HG03025 (cell line): ENCODE measurements around the gene PCARE.

ENCODE experiments used
- ATAC-seq: cut with Tn5 transposase; IDR thresholded peaks from one replicate; pipeline ENCODE4 v1.9.1; 2021; ENCODE audit warnings: mild to moderate bottlenecking, moderate library complexity; ENCODE audit not compliant: unreplicated experiment, low FRiP score

The PCARE gene

GRCh38 chr2:29064746-29065067, 9.6 kb downstream of the PCARE start:
- ATAC-seq = no peak

GRCh38 chr2:29064346-29064715, 10.0 kb downstream of the PCARE start:
- no peak for ATAC-seq

- no peak for ATAC-seq
Observed at GRCh38 chr2:29063646-29064345, 10.5 kb downstream of the PCARE start.

DNA sequence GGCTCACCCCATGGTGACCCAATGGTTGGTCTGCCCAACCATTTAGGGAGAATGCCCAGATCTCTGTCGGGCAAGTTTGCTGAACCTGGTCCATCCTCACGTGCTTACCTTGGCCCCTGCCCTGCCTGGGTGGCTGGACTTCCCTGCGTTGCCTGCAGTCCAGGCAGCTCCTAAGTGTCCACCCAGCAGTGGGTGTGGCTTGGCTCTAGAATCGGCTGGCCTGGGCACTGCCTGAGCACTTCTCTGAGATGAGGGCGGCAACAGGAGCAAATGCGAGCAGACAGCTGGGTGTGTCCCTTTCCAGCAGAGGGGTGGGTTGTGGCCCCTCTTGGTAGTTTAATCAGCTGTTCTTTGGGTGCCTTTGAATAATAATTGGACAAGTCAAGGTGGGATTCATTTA, 11.3 kb downstream of the PCARE start:
- ATAC-seq = no peak

DNA sequence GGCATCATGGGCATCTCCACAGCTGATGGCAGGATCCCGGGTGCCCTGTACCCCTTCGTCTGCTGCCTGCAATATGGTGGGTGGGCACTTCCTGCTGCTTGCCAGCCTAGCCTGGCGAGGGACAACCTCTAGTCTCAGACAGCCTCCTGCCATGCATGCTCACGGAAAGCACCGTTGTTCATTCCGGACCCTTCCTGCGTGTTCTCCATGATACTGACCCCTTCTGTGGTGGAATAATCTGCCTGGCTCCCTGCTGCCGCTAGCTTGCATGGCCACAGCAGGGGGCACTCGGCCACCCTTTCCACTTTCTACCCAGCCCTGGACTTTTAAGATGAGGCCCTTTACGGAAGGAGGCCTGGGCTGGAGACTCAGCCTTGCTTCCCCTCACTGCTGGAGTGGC, 12.0 kb downstream of the PCARE start:
- ATAC-seq = no peak

DNA sequence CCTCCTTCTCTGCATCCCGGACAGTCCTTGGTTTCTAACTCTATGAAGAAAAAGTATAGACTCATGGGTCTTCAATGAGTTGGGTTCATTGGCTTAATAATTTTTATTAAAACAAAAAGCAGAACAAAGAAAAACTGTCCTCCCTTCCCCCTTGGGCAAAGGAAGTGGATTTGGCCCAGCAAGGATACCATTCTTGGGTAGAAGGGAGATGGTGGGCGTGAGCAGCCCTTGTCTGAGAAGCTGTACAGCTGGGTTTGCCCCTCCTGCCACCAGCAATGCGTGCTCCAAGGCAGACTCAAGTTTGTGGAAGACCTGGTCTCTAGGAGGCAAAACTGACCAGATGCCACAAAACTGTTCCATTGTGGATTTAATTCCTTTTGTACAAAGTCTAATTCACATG, 12.7 kb downstream of the PCARE start:
- ATAC-seq = no peak

DNA sequence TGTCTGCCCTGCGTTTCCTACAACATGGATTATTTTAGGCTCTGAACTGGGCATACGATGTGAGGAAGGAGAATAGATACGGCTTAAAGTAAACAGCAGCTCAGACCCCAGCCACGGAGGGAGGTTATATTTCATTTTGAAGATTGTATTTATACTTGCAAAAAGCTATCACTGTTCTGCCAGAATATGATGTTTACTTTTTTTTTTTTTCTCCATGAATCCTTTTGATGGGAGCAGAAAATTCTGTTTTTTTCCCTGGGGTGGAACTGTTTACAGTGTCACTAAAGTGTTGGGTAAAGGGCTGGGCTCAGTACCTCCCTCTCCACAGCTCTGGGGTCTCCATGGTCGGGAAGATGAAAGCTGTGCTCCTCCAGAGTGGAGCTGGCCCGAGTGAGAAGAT, 13.1 kb downstream of the PCARE start:
- no peak for ATAC-seq

GRCh38 chr2:29060441-29060840, 13.9 kb downstream of the PCARE start:
- ATAC-seq = no peak

GRCh38 chr2:29059624-29060023, 14.7 kb downstream of the PCARE start:
- no peak for ATAC-seq

DNA sequence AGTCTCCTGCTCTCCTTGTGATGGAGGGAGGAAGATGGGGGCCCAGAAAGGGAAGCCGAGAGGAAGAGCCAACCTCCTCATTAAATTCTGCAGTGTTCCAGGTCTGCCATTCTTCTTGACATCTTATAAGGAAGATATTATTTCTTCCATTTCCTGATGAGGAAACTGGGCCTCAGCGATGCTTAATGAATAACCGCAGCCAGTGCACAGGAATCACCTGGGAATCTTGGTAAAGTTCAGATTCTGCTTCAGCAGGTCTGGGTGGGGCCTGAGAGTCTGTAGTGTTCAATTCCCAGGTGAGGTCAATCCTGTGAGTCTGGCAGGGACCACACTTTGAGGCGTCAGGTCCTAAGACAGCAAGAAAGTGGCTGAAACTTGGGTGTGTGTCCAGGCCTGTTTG, 17.3 kb downstream of the PCARE start:
- no peak for ATAC-seq

DNA sequence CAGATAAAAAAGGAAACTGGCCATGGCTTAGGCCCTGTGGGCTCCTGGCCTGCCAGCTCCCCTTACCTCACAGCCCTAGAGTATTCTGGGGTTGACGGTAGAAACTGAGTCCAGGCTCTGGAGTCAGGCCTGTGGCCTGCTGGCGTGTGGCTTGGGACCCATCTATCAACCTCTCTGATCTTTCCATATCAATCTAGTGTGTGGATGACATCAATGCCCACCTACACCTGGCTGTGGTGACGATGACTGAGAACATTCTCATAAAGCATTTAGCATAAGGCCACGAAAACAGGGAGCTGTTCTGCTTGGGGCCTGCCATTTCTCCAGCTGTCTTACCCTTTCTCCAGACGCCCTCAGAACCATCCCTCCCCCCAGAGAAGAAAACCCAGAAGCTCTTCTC, 17.9 kb downstream of the PCARE start:
- no peak for ATAC-seq

DNA sequence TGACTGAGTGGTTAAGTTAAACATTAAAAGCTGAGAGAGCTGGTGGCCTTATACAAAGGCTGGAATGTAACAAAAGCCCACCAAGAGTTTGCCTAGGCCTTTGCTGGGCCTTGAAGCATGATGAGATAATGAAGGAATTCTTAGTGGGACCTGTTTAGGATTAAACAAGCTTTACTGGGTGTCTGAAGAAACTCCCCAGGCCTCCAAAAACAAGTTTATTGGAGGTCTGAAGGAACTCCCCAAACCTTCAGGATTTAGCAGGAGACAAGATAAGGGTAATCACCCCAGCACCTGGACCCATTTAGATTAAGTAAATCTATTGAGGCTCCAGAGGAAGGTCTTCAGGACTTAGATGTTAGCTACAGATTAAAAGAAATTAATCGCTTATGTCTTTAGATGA, 18.7 kb downstream of the PCARE start:
- ATAC-seq = no peak

DNA sequence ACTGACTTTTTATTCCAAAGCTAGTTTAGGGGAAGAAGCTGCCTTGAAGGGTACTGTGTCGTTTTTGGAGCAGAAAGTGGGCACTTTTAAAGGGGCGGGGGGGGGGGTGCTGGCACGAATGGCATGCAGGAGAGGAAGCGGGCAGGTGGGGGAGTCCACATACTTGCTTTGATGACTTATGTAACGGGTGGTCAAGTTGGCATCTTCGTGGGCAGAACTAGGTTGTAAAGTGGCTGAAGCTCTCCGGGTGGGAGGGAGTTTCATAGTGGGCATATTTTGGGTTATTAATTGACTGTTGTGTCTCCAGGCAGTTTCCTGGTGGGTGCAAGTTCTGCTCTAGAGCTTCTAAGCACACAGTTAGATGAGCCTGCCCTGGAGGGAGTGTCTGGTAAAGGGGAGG, 19.9 kb downstream of the PCARE start:
- ATAC-seq = no peak

GRCh38 chr2:29053670-29054400, 20.5 kb downstream of the PCARE start:
- ATAC-seq = no peak

DNA sequence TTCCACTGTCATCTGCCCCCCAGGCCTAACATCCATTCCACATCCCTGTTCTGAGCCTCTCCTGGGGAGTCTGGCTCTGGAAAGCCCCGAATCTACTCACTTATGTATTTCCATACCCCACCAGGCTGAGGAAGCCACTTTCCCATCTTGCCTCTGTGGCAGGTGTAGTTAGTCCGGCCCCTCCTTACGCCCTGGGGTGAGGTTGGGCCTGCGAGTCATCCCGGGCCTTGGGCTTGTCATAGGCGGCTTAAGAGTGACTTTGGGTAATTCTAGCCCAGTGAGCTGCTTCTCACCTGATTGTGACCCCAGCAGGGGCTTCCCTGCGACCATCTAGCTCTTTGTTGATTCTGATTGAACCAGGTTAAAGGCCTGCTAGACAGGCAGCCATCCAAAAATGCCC, 21.1 kb downstream of the PCARE start:
- ATAC-seq = no peak

GRCh38 chr2:29052807-29053206, 21.5 kb downstream of the PCARE start:
- no peak for ATAC-seq

DNA sequence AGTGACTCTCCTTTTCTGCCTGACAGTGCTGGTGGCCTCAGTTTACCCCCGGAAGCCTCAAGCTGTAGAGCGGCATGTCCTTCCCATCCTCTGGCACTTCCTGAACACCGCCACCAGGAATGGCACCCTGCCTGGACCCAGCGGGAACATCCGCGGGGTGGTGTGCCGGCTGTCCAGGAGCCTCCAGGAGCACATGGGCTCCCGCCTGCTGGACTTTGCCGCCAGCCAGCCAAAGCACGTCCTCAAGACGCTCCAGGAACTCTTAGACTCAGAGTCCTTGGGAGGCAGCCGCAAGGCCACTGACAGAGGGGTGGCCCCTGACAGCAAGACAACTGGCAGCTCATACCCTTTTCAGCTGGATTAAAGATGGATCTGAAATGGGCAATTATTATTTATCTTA, 22.6 kb downstream of the PCARE start:
- ATAC-seq = no peak

DNA sequence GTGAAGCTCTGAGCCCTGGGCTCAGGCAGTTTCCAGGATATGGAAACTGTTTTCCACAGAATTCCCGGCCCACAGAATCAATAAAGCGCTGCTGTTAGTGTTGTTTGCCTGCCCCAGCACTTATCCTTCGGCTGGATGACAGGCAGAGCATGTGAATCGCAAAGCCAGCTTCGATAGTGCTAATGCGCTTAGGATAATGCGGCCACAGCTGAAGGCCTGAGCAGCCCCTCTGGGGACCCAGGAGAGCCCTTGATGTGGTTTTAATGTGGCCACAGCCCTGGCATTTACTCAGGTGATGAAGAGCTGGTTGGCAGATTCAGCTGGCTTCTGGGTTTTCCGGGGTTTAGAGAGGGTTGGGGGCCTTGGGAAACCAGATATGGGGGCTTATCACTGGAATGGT, 23.7 kb downstream of the PCARE start:
- no peak for ATAC-seq

DNA sequence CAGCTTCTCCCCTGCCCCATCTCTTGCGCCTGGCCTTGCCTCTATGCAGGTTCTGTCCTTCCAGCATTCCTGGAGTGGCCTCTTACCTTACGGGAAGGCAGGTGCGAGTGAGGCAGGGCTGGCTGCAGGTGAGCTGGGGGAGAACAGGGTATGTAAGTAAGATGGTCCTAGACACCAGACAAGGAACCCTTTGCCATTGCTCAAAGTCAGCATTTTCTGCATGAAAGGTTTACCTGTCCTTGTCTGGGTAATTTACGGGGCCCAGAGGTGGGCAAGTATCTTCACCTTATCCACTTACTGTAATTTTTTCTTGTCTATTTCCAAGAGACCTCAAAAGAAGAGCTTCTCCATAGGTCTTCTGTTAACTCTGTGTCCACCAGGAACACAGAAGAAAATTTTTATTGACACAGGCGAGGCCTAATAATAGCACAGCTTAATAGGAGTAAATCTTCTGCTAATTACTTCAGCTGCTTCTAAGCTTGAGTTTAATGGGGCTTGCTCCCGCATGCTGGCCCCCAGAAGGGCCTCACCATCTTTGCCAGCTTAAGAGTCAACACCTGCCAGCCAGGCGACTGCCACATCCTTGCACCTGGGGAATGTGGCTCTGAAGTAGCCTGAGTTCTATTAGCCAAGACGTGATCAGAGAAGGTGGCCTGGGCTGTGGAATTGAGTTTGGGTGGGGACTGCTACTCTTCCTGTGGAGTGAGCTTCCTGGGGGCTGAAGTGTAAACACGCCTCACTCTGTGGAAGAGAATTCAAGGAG, 27.1 kb downstream of the PCARE start:
- no peak for ATAC-seq

GRCh38 chr2:29046321-29046720, 28.0 kb downstream of the PCARE start:
- ATAC-seq = no peak

DNA sequence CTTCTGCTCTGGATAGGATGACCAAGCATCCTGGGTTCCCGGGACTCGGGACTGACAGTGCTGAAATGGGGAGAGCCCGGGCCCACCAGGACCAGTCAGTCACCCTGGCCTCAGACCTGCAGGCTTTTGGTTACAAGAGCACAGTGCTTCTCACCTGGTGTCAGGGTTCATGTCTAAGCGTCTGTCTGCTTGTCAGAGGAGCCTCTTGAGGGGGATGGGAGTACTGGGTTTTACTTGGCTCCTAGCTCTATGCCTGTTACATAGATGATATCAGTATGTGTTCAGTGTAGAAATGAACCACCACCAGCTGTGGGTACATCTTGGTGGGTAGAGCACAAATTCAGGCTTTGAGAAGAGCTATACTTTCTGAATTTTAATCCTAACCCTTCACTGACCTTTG, 29.9 kb downstream of the PCARE start:
- no peak for ATAC-seq

DNA sequence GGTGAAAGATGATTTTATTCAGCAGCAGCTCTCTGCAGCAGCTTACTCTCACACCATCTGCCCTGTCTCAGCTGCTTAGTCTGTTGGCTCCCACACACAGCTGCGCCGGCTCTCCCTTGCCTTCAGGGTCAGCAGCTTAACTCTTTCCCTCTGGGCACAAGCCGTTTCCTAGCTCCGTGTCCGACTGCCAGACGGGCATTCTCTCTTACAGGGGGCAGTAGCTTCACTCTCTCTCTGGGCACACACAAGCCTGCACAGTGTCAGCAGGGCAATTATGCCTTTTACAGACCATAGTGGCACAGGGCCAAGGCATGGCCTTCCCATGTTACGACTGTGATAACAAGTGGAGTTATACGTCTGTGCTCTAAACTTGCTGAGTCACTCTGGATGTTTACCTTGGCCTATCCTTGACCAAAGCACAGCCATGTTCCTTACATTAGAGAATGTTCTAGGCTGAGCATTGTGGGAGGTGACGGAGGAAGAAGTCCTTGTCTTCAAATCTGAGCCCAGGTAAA, 31.7 kb downstream of the PCARE start:
- ATAC-seq = no peak
